ENCODE results near the gene TGFBR2. TPM values are rescaled to one million over a fixed set of nuclear protein-coding genes. Genes with fewer than 3 reads are reported as not detected.

The TGFBR2 gene
- total RNA-seq, 2 experiments from 2014 or later = 57.8 to 58.1 TPM

DNA sequence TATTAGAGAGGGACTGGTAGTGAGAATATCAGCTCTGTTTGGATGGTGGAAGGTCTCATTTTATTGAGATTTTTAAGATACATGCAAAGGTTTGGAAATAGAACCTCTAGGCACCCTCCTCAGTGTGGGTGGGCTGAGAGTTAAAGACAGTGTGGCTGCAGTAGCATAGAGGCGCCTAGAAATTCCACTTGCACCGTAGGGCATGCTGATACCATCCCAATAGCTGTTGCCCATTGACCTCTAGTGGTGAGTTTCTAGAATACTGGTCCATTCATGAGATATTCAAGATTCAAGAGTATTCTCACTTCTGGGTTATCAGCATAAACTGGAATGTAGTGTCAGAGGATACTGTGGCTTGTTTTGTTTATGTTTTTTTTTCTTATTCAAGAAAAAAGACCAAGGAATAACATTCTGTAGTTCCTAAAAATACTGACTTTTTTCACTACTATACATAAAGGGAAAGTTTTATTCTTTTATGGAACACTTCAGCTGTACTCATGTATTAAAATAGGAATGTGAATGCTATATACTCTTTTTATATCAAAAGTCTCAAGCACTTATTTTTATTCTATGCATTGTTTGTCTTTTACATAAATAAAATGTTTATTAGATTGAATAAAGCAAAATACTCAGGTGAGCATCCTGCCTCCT, 87.2 kb downstream of the TGFBR2 start:
- intact Hi-C loops (cut with micrococcal nuclease) = loop anchor here (1.0 to 5.0 kb wide), 9 partner anchors 11 to 651 kb away; no protein-coding TSS in a partner anchor
- no peaks in the 10 kb centered on the region for H3K27me3 Mint-ChIP-seq (ENCODE audit: low read depth)
- H3K36me3 Mint-ChIP-seq (ENCODE audit: low read depth) = peaks cover 75% of the 10 kb centered on the region
- peak overlapping the region; percentile 76 for H3K27ac Mint-ChIP-seq
- peaks cover 69% of the 10 kb centered on the region for H3K4me1 Mint-ChIP-seq (ENCODE audit: low read depth)
- CTCF ChIA-PET = interaction anchor here (0.7 to 2.9 kb wide), 33 partner anchors 8 to 495 kb away, joined by 3 to 15 read pairs (median 5); partner anchors contain the start of gene TGFBR2
- H3K4me3 Mint-ChIP-seq = no peak overlapping the region
- no peaks in the 10 kb centered on the region for H3K9me3 Mint-ChIP-seq
- DNase-seq = peak; percentile 51

DNA sequence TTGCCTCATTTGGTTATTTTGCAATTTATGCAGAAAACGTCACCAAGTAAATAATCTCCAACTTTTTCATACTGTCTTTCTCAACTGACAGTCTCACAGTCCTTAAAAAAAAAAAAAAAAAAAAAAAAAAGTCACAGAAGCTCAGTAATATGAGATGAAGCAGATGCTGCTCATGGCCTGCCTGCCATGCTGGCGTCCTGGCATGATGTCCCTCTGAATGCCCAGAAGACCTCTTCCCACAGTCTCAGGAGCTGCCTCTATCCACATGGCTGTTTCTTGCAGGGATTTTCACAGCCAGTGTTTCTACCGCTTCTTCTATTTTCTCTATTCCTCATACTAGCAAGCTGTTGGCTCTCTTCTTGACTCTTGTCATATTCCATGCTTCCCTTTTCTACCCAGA, 87.7 kb downstream of the TGFBR2 start:
- Mint-ChIP-seq H3K27me3 (ENCODE audit: low read depth) (no peaks in the 10 kb centered on the region), H3K4me3 (no peak overlapping the region), H3K4me1 (ENCODE audit: low read depth) (peaks cover 63% of the 10 kb centered on the region), H3K36me3 (ENCODE audit: low read depth) (peaks cover 76% of the 10 kb centered on the region), H3K27ac (peak overlapping the region; percentile 7), H3K9me3 (no peaks in the 10 kb centered on the region)
- CTCF ChIA-PET = interaction anchor here (0.6 to 2.9 kb wide), 21 partner anchors 9 to 495 kb away, joined by 3 to 15 read pairs (median 5); no protein-coding TSS in a partner anchor
- no peak for DNase-seq
- intact Hi-C loops (cut with micrococcal nuclease) = loop anchor here (1.0 to 5.0 kb wide), 3 partner anchors 217 to 652 kb away; no protein-coding TSS in a partner anchor

DNA sequence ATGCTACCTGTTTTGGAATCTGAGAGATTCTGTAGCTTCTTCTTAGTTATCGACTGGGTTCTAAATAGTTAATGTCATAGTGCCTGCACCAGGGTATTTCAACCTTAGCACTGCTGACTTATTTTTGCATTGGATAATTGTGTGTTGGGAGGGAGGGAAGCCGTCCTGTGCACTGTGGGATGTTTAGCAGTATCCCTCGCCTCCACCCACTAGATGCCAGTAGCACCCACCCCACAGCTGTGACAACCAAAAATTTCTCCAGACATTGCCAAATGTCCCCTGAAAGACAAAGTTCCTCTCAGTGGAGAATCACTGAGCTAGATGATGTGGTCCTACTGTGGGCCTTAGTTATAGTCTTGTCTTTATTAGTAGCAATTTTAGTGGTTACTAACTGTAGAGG, 88.3 kb downstream of the TGFBR2 start:
- H3K27me3 Mint-ChIP-seq (ENCODE audit: low read depth) = no peaks in the 10 kb centered on the region
- peak overlapping the region; percentile 74 for H3K27ac Mint-ChIP-seq
- no peak overlapping the region for H3K4me3 Mint-ChIP-seq
- peaks cover 58% of the 10 kb centered on the region for H3K4me1 Mint-ChIP-seq (ENCODE audit: low read depth)
- H3K36me3 Mint-ChIP-seq (ENCODE audit: low read depth) = peaks cover 72% of the 10 kb centered on the region
- CTCF ChIA-PET = interaction anchor here (0.6 to 2.6 kb wide), 12 partner anchors 10 to 496 kb away, joined by 3 to 15 read pairs (median 4); no protein-coding TSS in a partner anchor
- intact Hi-C loops (cut with micrococcal nuclease) = loop anchor here (1.0 to 5.0 kb wide), 3 partner anchors 217 to 652 kb away; no protein-coding TSS in a partner anchor
- no peaks in the 10 kb centered on the region for H3K9me3 Mint-ChIP-seq
- no peak for DNase-seq

DNA sequence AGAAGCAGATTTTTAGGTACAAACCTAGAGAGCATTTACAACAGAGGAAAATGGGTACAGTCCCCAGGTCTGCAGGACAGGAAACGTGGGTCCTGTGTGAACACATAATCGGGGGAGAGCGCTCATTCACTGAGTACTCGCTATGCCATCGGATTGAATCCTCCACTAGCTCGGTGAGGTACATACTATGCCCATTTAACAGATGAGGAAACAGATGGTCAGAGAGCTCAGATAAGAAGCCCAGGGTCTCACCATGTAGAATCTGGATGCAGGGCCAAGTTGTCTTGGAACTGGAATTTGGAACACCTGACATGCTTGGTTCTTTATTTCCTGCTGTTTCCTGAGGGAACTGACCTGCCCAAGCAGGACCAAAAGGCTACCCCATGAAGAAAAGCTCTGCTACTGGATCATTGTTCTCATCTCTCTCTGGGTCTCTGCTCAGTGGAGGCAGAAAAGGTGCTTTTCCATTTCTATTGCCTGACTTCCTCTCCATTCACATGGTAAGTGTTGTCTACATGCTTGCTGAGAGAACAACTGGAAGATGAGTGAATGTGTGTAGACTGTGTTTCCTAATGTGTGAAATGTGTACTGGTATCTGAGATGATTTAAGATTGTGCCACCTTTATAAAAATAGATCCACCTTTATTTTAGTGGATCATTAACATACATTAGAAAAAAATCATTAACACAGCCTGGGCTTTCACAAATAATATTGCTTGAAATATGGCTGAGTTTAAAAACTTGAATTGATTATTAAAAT, 89.1 kb downstream of the TGFBR2 start:
- Mint-ChIP-seq H3K9me3 (no peaks in the 10 kb centered on the region), H3K27me3 (ENCODE audit: low read depth) (no peaks in the 10 kb centered on the region), H3K4me1 (ENCODE audit: low read depth) (peaks cover 50% of the 10 kb centered on the region), H3K27ac (peak overlapping the region; percentile 74), H3K36me3 (ENCODE audit: low read depth) (peaks cover 67% of the 10 kb centered on the region), H3K4me3 (no peak overlapping the region)
- intact Hi-C loops (cut with micrococcal nuclease) = loop anchor here (2.0 kb wide), 1 partner anchor 33 kb away; no protein-coding TSS in a partner anchor
- CTCF ChIA-PET = no interaction called here
- DNase-seq = no peak

DNA sequence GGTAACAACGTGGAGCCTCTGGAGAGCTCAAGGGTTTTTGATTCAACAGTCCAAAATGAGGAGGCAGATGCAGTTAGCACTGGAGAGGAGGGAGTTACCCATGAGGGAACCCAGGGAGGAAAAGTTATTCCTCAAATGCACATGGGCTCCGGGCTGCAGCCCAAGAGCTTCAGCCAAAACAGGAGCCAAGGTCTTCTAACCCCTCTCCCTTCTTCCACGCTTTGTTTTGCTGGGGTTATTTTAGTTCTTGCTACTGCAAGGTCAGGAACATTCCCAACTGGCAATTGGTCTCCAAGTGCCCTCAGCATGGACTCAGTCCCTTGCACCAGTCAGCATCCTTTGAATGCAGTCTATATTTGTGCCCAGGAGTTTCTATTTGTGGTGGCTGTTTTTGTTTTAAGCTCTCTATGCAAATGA, 90.0 kb downstream of the TGFBR2 start:
- H3K9me3 Mint-ChIP-seq = no peaks in the 10 kb centered on the region
- H3K4me1 Mint-ChIP-seq (ENCODE audit: low read depth) = peaks cover 43% of the 10 kb centered on the region
- H3K27me3 Mint-ChIP-seq (ENCODE audit: low read depth) = no peaks in the 10 kb centered on the region
- CTCF ChIA-PET = no interaction called here
- H3K27ac Mint-ChIP-seq = peak overlapping the region; percentile 65
- intact Hi-C loops (cut with micrococcal nuclease) = loop anchor here (2.0 kb wide), 1 partner anchor 32 kb away; no protein-coding TSS in a partner anchor
- H3K4me3 Mint-ChIP-seq = no peak overlapping the region
- peaks cover 65% of the 10 kb centered on the region for H3K36me3 Mint-ChIP-seq (ENCODE audit: low read depth)
- DNase-seq = no peak

DNA sequence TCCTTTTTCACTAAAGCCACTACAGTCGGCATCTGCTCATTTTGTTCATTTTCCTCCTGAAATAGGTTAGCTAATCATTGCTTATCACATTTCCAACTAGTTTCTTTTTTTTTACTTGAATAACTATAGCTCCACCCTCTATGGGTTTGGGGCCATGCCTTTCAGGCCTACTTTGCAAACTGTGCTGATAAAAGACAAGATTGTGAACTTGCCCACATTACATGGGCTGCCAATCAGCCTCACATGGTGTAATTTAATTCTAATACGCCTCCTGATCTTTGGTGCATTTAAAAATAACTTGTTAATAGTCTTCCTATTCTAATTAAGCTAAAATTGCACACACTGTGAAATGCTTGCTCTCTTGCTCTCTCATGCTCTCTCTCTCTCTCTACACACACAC, 90.5 kb downstream of the TGFBR2 start:
- Mint-ChIP-seq H3K27ac (no peak overlapping the region), H3K4me1 (ENCODE audit: low read depth) (peaks cover 40% of the 10 kb centered on the region), H3K9me3 (no peaks in the 10 kb centered on the region), H3K36me3 (ENCODE audit: low read depth) (peaks cover 65% of the 10 kb centered on the region), H3K4me3 (no peak overlapping the region), H3K27me3 (ENCODE audit: low read depth) (no peaks in the 10 kb centered on the region)
- DNase-seq = no peak
- intact Hi-C loops (cut with micrococcal nuclease) = loop anchor here (2.0 kb wide), 1 partner anchor 32 kb away; no protein-coding TSS in a partner anchor
- CTCF ChIA-PET = interaction anchor here (0.6 to 0.8 kb wide), 2 partner anchors 32 to 135 kb away, joined by 3 read pairs; no protein-coding TSS in a partner anchor

DNA sequence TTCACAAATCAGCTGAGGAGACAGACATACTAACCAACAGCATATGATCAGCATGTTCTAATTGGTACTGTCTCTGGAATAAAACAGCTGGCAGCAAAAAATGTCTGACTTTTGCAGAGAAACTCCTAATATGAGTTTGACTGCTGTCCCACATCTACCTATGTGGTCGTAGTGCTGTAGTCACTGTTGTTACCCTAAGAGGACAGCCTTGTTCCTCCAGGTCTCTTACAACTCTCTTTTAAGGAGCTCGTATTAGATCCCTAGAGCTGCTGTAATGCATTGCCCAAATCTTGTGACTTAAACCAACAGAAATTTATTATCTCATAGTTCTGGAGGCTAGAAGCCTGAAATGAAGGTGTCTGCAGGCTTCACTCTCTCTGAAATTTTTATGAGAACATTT, 92.1 kb downstream of the TGFBR2 start:
- Mint-ChIP-seq H3K4me3 (no peak overlapping the region), H3K27ac (peak overlapping the region; percentile 19), H3K9me3 (peaks cover 4% of the 10 kb centered on the region), H3K4me1 (ENCODE audit: low read depth) (peaks cover 29% of the 10 kb centered on the region), H3K36me3 (ENCODE audit: low read depth) (peaks cover 54% of the 10 kb centered on the region), H3K27me3 (ENCODE audit: low read depth) (no peaks in the 10 kb centered on the region)
- intact Hi-C loops (cut with micrococcal nuclease) = no loop called here
- CTCF ChIA-PET = interaction anchor here (0.8 kb wide), 1 partner anchor 8 kb away, joined by 3 read pairs; no protein-coding TSS in a partner anchor
- no peak for DNase-seq

DNA sequence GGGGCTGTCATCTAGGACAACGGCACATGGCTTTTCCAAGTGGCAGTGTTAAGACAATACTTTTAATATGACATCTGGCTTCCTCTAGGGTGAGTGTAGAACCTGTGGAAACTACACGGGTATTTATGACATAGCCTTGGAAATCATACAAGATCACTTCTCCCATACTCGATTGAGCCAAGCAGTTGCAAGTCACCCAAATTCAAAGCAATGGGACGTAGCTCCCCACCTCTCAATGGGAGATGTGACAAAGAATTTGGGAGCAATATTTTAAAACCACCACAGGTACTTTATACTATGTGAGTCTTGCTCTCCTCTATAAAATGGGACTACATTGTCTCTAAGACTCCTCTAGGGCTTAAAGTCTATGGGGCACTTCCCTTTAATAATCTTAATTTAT, 93.5 kb downstream of the TGFBR2 start:
- Mint-ChIP-seq H3K27ac (no peak overlapping the region), H3K4me1 (ENCODE audit: low read depth) (peaks cover 29% of the 10 kb centered on the region), H3K9me3 (peaks cover 4% of the 10 kb centered on the region), H3K27me3 (ENCODE audit: low read depth) (no peaks in the 10 kb centered on the region), H3K36me3 (ENCODE audit: low read depth) (peaks cover 48% of the 10 kb centered on the region), H3K4me3 (no peak overlapping the region)
- DNase-seq = no peak
- CTCF ChIA-PET = no interaction called here
- intact Hi-C loops (cut with micrococcal nuclease) = no loop called here

DNA sequence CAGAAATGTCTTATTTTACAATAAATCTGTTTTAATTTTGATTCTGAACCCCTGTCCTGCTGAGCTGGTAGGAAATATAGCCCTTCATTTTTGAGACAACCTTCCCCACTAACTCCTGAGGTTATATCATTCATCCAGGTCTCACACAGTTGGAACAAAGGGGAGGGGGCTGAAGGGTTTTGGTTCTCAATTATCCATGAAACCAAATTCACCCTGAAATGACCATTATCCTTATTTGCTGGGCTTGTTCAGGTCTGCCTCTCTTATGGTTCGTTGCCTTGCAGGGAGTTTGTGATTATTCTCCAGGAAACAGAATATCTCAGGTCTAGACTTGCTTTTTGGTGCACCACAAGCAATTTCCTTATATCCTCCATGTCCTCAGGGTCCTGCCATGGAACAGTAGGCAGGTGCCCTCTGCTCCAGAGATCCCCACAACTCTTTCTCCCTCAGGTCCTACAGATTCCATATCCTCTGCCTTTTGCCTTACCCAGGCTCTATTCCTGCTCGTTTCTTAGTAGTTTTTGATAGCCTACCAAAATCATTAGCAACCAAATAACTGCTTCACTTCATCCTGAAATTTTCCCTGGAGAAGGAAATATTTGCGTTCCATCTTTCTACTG, 94.4 kb downstream of the TGFBR2 start:
- Mint-ChIP-seq H3K9me3 (peaks cover 4% of the 10 kb centered on the region), H3K27ac (no peak overlapping the region), H3K36me3 (ENCODE audit: low read depth) (peaks cover 44% of the 10 kb centered on the region), H3K4me3 (no peak overlapping the region), H3K4me1 (ENCODE audit: low read depth) (peaks cover 20% of the 10 kb centered on the region), H3K27me3 (ENCODE audit: low read depth) (no peaks in the 10 kb centered on the region)
- intact Hi-C loops (cut with micrococcal nuclease) = loop anchor here (1.0 kb wide), 1 partner anchor 8 kb away; no protein-coding TSS in a partner anchor
- DNase-seq = no peak
- CTCF ChIA-PET = no interaction called here

DNA sequence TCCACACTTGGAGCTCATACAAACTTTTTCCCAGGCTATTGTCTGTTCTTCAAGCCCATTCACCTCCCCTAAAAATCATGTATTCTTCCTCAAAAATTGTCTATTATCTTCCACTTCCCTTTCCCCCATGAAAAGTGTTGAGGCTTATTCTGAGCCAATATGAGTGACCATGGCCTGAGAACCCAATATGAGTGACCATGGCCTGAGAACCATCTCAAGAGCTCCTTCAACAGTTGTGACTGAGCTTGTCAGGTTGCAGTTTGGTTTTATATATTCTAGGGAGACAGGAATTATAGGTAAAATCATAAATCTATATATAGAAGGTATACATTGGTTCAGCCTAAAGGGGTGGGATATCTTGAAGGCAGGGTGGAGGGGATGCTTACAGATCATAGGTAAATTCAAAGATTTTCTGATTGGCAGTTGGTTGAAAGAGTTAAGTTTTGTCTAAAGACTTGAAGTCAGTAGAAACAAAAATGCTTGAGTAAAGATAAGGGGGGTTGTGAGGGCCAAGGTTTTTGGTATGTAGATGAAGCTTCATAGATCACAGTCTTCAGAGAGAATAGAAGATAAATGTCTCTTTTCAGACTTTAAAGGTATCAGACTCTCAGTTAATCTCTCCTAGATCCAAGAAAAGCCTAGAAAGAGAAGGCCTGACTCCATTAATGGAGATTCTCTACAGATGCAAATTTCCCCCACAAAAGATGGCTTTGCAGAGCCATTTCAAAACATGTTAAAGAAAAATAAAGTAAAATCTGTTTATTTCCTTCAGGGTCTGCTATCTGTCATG, 95.8 kb downstream of the TGFBR2 start:
- Mint-ChIP-seq H3K4me3 (no peak overlapping the region), H3K27me3 (ENCODE audit: low read depth) (no peaks in the 10 kb centered on the region), H3K4me1 (ENCODE audit: low read depth) (peaks cover 11% of the 10 kb centered on the region), H3K27ac (no peak overlapping the region), H3K9me3 (peaks cover 12% of the 10 kb centered on the region), H3K36me3 (ENCODE audit: low read depth) (peaks cover 33% of the 10 kb centered on the region)
- CTCF ChIA-PET = no interaction called here
- intact Hi-C loops (cut with micrococcal nuclease) = no loop called here
- no peak for DNase-seq

DNA sequence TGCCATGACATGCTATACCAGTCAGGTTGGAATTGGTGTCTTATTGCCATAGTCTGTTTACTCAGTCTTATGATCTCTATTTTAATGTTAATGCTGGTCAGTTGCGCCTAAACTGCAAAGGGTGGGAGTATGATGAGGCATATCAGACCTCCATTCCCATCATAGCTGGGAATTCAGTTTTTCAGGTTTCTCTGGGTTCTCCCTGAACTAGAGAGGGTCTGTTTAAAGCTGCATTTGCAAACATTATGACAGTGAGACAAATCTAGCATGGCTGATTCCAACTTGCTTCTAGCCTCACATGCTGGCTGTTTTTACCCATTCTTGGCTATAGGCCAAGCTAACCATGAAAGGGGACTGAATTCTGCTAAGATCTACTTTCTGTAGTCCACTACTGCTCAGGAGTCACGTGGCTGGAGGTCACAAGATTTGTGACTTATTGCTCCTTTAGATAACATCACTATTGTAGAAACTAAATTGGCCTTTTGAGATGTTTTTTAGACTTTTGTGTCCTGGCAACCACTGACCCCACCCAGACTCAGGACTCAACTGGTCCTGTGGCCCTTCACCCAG, 96.5 kb downstream of the TGFBR2 start:
- Mint-ChIP-seq H3K4me1 (ENCODE audit: low read depth) (peaks cover 11% of the 10 kb centered on the region), H3K4me3 (no peak overlapping the region), H3K36me3 (ENCODE audit: low read depth) (peaks cover 28% of the 10 kb centered on the region), H3K27ac (no peak overlapping the region), H3K9me3 (peaks cover 12% of the 10 kb centered on the region), H3K27me3 (ENCODE audit: low read depth) (no peaks in the 10 kb centered on the region)
- CTCF ChIA-PET = interaction anchor here (0.6 to 1.6 kb wide), 2 partner anchors 10 to 255 kb away, joined by 3 to 6 read pairs; no protein-coding TSS in a partner anchor
- no peak for DNase-seq
- intact Hi-C loops (cut with micrococcal nuclease) = no loop called here

All from activated naive CD4-positive, alpha-beta T cell treated with anti-CD3 and anti-CD28 coated beads for 36 hours (primary cell).